GM19043 (cell line): ENCODE measurements around the gene SLC44A5.
"Not testable (repeated sequence)": the region's sequence is repeated elsewhere in the genome, so short reads cannot be mapped to it uniquely, and the experiment has no call there.

Experiments used
- ATAC-seq: cut with Tn5 transposase; IDR thresholded peaks from one replicate; pipeline ENCODE4 v1.9.1; 2021; ENCODE audit warnings: low read depth; ENCODE audit not compliant: unreplicated experiment

SLC44A5 gene

DNA sequence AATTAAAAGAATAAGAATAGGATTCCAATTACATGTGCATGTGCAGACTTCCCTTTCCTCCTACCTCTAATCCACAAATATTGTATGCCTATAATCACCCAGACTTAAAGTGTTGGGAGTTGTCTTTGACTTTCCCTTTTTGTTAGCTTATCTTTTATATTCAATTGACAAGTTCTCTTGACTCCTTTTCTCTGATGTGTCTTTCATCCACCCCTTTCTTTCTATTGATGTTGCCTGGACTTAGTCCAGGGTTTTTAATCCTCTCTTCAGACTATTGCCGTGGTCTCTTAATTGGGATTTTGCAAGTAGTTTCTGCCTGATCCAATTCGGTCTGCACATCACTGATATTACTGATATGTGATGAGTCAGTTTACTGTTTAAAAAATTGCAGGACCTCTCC, 305.9 kb downstream of the SLC44A5 start:
- ATAC-seq, result no peak

- no peak for ATAC-seq
These were observed 317.6 kb downstream of the SLC44A5 start for GRCh38 chr1:75293270-75293669.

DNA sequence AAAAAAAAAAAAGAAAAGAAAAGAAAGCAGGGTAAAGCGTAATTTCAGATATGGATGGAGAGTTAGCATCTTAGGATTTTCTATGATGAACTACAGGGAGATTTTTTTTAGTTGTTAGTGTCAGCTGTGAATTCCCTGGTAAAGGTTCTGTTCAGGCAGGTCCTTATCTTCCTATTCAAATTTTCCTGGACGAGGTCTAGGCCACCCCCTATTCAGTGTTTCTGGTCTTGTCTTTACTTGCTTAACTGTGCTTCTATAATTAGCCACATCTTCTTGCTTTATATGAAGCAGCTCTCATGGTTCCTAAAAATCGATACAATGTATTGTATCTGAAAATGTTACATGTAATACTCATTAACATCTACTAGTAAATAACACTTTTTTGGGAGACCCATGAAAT, 318.9 kb downstream of the SLC44A5 start:
- ATAC-seq, result no peak

- no peak for ATAC-seq
These were observed 334.5 kb downstream of the SLC44A5 start for GRCh38 chr1:75276385-75276784.

GRCh38 chr1:75275631-75276030, 335.3 kb downstream of the SLC44A5 start:
- no peak for ATAC-seq

GRCh38 chr1:75274920-75275506, 335.9 kb downstream of the SLC44A5 start:
- ATAC-seq, result no peak

- no peak for ATAC-seq
These were observed 337.8 kb downstream of the SLC44A5 start for GRCh38 chr1:75273110-75273509.

- peak; percentile 78 for ATAC-seq
These were observed 345.1 kb downstream of the SLC44A5 start for GRCh38 chr1:75265792-75266191.

GRCh38 chr1:75264112-75264511, 346.8 kb downstream of the SLC44A5 start:
- ATAC-seq, result no peak

DNA sequence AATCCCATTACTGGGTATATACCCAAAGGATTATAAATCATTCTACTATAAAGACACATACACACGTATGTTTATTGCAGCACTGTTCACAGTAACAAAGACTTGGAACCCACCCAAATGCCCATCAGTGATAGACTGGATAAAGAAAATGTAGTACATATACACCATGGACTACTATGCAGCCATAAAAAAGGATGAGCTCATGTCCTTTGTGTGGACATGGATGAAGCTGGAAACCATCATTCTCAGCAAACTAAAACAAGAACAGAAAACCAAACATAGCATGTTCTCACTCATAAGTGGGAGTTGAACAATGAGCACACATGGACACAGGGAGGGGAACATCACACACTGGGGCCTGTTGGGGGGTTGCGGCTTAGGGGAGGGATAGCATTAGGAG, 347.3 kb downstream of the SLC44A5 start:
- not testable (repeated sequence) for ATAC-seq

DNA sequence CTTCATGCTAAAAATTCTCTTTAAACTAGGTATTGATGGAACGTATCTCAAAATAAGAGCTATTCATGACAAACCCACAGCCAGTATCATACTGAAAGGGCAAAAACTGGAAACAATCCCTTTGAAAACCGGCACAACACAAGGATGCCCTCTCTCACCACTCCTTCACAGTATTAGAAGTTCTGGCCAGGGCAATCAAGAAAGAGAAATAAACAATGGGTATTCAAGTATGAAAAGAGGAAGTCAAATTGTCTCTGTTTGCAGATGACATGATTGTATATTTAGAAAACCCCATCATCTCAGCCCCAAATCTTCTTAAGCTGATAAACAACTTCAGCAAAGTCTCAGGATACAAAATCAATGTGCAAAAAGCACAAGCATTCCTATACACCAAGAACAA, 349.0 kb downstream of the SLC44A5 start:
- not testable (repeated sequence) for ATAC-seq

DNA sequence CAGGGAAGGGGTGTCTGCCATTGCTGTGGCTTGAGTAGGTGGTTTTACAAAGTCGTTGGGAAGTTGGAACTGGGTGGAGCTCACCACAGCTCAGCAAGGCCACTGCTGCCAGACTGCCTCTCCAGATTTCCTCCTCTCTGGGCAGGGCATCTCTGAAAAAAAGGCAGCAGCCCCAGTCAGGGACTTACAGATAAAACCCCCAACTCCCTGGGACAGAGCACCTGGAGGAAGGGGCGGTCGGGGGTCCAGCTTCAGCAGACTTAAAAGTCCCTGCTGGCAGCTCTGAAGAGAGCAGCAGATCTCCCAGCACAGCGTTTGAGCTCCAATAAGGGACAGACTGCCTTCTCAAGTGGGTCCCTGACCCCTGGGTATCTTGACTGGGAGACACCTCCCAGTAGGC, 352.6 kb downstream of the SLC44A5 start:
- no peak for ATAC-seq

GRCh38 chr1:75257424-75257823, 353.5 kb downstream of the SLC44A5 start:
- ATAC-seq, result no peak

DNA sequence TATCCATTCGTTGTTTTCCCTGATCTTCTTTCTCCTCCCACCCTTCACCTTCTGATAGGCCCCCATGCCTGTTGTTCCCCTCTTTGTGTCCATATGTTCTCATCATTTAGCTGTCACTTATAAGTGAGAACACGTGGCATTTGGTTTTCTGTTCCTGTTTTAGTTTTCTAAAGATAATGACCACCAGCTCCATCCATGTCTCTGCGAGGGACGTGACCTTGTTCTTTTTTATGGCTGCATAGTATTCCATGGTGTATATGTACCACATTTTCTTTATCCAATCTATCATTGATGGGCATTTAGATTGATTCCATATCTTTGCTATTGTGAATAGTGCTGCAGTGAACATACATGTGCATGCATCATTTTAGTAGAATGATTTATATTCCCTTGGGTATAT, 360.8 kb downstream of the SLC44A5 start:
- not testable (repeated sequence) for ATAC-seq

- ATAC-seq, result no peak
These were observed 365.7 kb downstream of the SLC44A5 start for GRCh38 chr1:75245239-75245638.

GRCh38 chr1:75243124-75243523, 367.8 kb downstream of the SLC44A5 start:
- ATAC-seq, result no peak

DNA sequence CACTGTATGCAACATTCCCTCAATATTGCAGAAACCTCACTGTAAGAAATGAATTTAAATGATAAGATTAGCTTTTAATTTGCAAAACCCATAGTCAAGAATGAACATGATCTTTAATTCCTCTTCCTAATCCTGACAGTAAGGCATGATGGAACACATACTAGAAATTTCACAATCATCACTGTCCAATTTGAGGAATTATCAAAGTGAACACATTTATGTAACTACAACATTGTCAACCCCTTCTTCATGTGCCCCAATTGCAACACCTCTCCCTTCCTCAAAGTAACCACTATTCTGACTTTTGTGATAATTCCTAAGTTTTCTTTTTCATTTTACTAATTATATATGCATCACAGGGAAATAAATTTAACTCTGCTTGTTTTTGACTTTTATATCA, 373.6 kb downstream of the SLC44A5 start:
- ATAC-seq, result no peak

GRCh38 chr1:75234562-75234961, 376.4 kb downstream of the SLC44A5 start:
- no peak for ATAC-seq

GRCh38 chr1:75233302-75233929, 377.5 kb downstream of the SLC44A5 start:
- peak; percentile 91 for ATAC-seq

GRCh38 chr1:75220072-75220471, 390.8 kb downstream of the SLC44A5 start:
- no peak for ATAC-seq

DNA sequence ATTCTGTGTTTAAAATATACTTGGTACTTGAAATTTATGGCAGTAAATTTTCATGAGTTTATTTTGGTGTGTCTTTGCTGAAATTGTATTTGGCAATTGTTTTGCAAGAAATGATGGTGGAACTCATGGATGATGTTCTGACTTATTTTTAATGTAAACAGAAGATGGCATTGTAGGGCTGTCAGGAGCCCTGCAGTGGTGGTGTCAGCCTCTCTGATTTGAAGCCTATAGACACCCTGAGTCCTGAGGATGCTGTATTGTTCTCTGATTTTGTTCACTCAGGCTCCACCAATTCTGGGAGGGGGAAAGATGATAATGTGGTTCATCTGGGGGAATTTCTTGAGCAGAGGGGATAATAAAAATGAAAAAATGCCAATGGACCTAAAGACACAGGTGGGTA, 396.9 kb downstream of the SLC44A5 start:
- ATAC-seq, result no peak

- no peak for ATAC-seq
These were observed 399.3 kb downstream of the SLC44A5 start for GRCh38 chr1:75211648-75212047.

DNA sequence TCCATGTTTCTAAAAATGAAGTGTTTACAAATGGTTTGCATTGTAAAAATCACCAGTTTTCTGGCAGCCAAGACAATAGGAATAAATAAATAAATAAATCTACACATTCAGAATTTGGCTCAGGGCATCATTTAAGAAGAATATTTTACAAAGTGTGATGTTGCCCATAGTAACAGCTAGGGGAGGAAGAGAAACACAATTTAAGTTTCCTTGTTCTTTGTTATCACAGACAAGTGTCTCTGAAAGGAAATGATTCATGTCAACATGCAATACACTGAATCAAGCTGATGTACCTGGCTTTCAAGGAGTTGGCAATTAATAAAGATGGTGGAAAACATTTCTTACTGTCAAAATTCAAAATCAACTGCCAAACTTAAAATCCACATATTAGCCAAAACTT, 402.1 kb downstream of the SLC44A5 start:
- no peak for ATAC-seq
